Osteoblast (primary cell): ENCODE measurements around the gene THSD8. TPM values are rescaled to one million over a fixed set of nuclear protein-coding genes. Genes with fewer than 3 reads are reported as not detected.
A peak's percentile ranks its signal among the peaks of the same experiment; 100 is the strongest.

Experiments
- DNase-seq: peaks from one replicate; pipeline ENCODE4 v3.0.0; 2011; ENCODE audit warnings: low spot score, mixed read lengths; ENCODE audit not compliant: insufficient read length; ENCODE audit errors: missing footprints
- H2AFZ ChIP-seq: 2 replicates; pipeline ENCODE4 v1.6.0; 2011; ENCODE audit warnings: mild to moderate bottlenecking, low read length
- H3K27ac ChIP-seq: 2 replicates; pipeline ENCODE4 v1.5.1; 2011; ENCODE audit warnings: mild to moderate bottlenecking, low read depth, low read length, moderate library complexity
- H3K27me3 ChIP-seq: 2 replicates; pipeline ENCODE4 v1.6.0; 2012; ENCODE audit warnings: mild to moderate bottlenecking, control low read depth, inconsistent platforms, low read length, moderate library complexity; ENCODE audit not compliant: insufficient read depth
- H3K36me3 ChIP-seq: 2 replicates; pipeline ENCODE4 v1.5.1; 2011; ENCODE audit warnings: mild to moderate bottlenecking, low read length, control low read depth, moderate library complexity; ENCODE audit not compliant: insufficient read depth
- H3K4me1 ChIP-seq: 2 replicates; pipeline ENCODE4 v1.5.1; 2011; ENCODE audit warnings: mild to moderate bottlenecking, low read length, control low read depth, moderate library complexity; ENCODE audit not compliant: insufficient read depth
- H3K4me2 ChIP-seq: 2 replicates; pipeline ENCODE4 v1.6.0; 2011; ENCODE audit warnings: mild to moderate bottlenecking, low read length; ENCODE audit not compliant: insufficient read depth
- H3K4me3 ChIP-seq: fragments of 200-600 bp; sonication (generic); 3 replicates; pipeline ENCODE4 v1.5.1; 2012; ENCODE audit warnings: mild to moderate bottlenecking, low read length, inconsistent platforms; ENCODE audit not compliant: insufficient read depth
- H3K79me2 ChIP-seq: 2 replicates; pipeline ENCODE4 v1.6.0; 2012; ENCODE audit warnings: mild to moderate bottlenecking, low read length, control low read depth, inconsistent platforms; ENCODE audit not compliant: insufficient read depth
- H3K9me3 ChIP-seq: 2 replicates; pipeline ENCODE4 v1.5.1; 2011; ENCODE audit warnings: low read depth, low read length, control low read depth
- H4K20me1 ChIP-seq: 2 replicates; pipeline ENCODE4 v1.6.0; 2012; ENCODE audit warnings: mild to moderate bottlenecking, low read length, control low read depth; ENCODE audit not compliant: insufficient read depth
- CTCF ChIP-seq: IDR thresholded peaks from 2 replicates; pipeline ENCODE4 v1.5.1; 2011; ENCODE audit warnings: mild to moderate bottlenecking, low read depth, low read length, moderate library complexity; ENCODE audit errors: extremely low read depth
- total RNA-seq: library from RNA; depleted of rRNA; stranded (reverse); fragments of >200 nt; gene quantifications from 2 replicates; pipeline ENCODE4 v1.2.3, GENCODE V29; 2012

THSD8 gene
- total RNA-seq, 1 donor, result not detected

GRCh38 chr19:12770922-12771321 is 30.9 kb upstream of the THSD8 start:
- Histone ChIP-seq H3K79me2 (no peaks in the 10 kb centered on the region), H4K20me1 (no peaks in the 10 kb centered on the region), H3K36me3 (no peaks in the 10 kb centered on the region), H3K4me3 (no peak overlapping the region), H3K27ac (no peak overlapping the region), H3K9me3 (no peaks in the 10 kb centered on the region), H2AFZ (no peak overlapping the region), H3K27me3 (no peaks in the 10 kb centered on the region), H3K4me1 (peaks cover 17% of the 10 kb centered on the region), H3K4me2 (no peak overlapping the region)
- peak; percentile 50 for DNase-seq
- TF ChIP-seq CTCF, result no peak

- H3K36me3 ChIP-seq, result no peaks in the 10 kb centered on the region
- TF ChIP-seq CTCF, result no peak
- no peaks in the 10 kb centered on the region for H3K9me3 ChIP-seq
- no peak overlapping the region for H3K4me2 ChIP-seq
- H4K20me1 ChIP-seq, result no peaks in the 10 kb centered on the region
- H3K27me3 ChIP-seq, result no peaks in the 10 kb centered on the region
- no peaks in the 10 kb centered on the region for H3K79me2 ChIP-seq
- no peak overlapping the region for H3K27ac ChIP-seq
- H2AFZ ChIP-seq, result no peak overlapping the region
- H3K4me1 ChIP-seq, result peaks cover 19% of the 10 kb centered on the region
- DNase-seq, result peak; percentile 76
- no peak overlapping the region for H3K4me3 ChIP-seq
Observed at GRCh38 chr19:12772323-12772722, 29.5 kb upstream of the THSD8 start.

- no peak overlapping the region for H3K4me3 ChIP-seq
- H3K27me3 ChIP-seq, result no peaks in the 10 kb centered on the region
- peak; percentile 95 for DNase-seq
- no peaks in the 10 kb centered on the region for H3K9me3 ChIP-seq
- no peak overlapping the region for H3K27ac ChIP-seq
- TF ChIP-seq CTCF, result peak; percentile 54
- no peak overlapping the region for H2AFZ ChIP-seq
- peaks cover 23% of the 10 kb centered on the region for H3K4me1 ChIP-seq
- no peaks in the 10 kb centered on the region for H3K79me2 ChIP-seq
- H4K20me1 ChIP-seq, result no peaks in the 10 kb centered on the region
- no peaks in the 10 kb centered on the region for H3K36me3 ChIP-seq
- H3K4me2 ChIP-seq, result no peak overlapping the region
Observed at GRCh38 chr19:12773571-12773970, 28.3 kb upstream of the THSD8 start.

- Histone ChIP-seq H3K9me3 (no peaks in the 10 kb centered on the region), H2AFZ (peak within 1 kb of the TSS; percentile 85), H3K27ac (peak within 1 kb of the TSS; percentile 51), H3K4me3 (peak within 1 kb of the TSS; percentile 83), H3K36me3 (no peaks in the 10 kb centered on the region), H3K27me3 (no peaks in the 10 kb centered on the region), H3K4me1 (peaks cover 36% of the 10 kb centered on the region), H4K20me1 (no peaks in the 10 kb centered on the region), H3K4me2 (peak within 1 kb of the TSS; percentile 96), H3K79me2 (no peaks in the 10 kb centered on the region)
- DNase-seq, result peak; percentile 46
- no peak for TF ChIP-seq CTCF
Observed at GRCh38 chr19:12774588-12775555, 27.0 kb upstream of the THSD8 start, which contains the start of gene HOOK2. TSS of gene HOOK2 (minus strand) at chr19:12775552. CDS start at chr19:12775449, 103 bp downstream.
